ENCODE results near the gene WDPCP. TPM values are rescaled to one million over a fixed set of nuclear protein-coding genes. Genes with fewer than 3 reads are reported as not detected.

Gene WDPCP
- total RNA-seq, 1 donor from 2014 or later: 12.4 TPM

DNA sequence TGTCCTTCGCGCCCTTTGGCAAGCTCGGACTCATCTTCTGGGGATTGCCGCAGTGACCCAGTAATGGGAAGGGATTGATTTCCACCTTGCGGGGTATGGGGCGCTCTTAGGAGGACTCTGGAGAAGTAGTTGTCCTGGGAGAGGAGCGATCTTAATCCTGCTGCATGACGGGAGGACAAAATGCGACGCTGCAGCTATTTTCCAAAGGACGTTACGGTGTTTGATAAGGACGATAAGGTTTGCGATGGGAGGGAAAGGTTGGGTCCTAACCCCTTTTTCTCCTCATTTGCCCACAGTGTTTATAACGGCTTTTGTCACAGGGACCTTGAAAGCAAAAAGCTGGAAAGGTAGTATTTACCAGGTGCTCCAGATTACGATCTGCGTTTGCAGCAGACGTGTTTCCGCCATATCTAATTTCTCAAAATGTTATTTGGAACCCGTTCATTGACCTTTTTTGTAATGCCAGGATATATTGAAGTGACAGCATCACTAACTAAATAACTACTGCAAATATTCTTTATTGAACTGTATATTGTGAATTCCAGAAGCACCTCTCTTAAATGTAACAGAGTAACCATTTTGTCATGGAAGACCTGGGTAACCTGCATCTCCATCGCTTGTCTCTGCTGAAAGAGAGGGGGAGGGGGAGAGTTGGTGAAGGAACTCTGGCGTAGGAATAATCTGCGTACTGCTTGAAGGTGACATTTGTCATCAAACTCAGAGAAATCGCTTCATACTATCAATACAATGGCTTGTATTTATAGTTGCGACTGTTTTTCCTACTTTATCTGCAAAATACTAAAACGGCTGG, 1.1 kb upstream of the WDPCP start:
- no peak for DNase-seq (ENCODE audit: extremely low spot score, unreplicated experiment)
- peak overlapping the region; percentile 100 for H3K27ac Mint-ChIP-seq (ENCODE audit: unreplicated experiment)
- H3K36me3 Mint-ChIP-seq (ENCODE audit: unreplicated experiment): peaks cover 8% of the 10 kb centered on the region
- H3K4me1 Mint-ChIP-seq (ENCODE audit: unreplicated experiment): peaks cover 28% of the 10 kb centered on the region
- peak overlapping the region; percentile 99 for H3K4me3 Mint-ChIP-seq (ENCODE audit: unreplicated experiment)
- no peak for TF ChIP-seq CTCF (IDR thresholded peaks at IDR 0.05)
- H3K9me3 Mint-ChIP-seq (ENCODE audit: unreplicated experiment): no peaks in the 10 kb centered on the region
- H3K27me3 Mint-ChIP-seq (ENCODE audit: unreplicated experiment): no peaks in the 10 kb centered on the region

DNA sequence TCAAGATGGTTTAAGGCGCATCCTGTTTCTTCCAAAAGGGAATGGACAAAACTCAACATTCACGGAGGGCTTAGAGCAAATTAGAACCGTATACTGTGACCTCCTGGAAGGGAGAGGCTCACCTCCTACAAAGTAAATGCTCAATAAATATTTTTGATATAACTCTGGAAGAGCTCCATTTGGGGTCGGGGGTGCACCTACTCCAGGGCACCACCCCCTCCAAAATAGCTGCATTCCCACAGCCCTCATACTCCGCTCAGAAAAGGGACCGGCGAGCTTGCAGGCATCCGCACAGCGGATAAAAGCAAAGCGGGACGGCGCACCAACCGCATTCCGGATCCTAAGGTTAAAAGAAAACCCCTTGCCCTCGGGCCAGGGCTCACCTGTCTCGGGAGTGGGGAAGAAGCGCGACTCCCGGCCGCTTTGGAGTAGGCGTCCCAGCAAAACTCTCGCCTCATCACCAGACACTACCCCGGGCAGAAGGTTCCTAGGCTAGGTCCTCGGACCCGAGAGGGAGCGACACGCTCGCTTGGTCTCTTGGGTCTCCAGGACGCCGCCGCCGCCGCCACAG, 378 bp downstream of the WDPCP start:
- no peak for DNase-seq (ENCODE audit: extremely low spot score, unreplicated experiment)
- no peak for TF ChIP-seq CTCF (IDR thresholded peaks at IDR 0.05)
- Mint-ChIP-seq H3K27me3 (ENCODE audit: unreplicated experiment) (no peaks in the 10 kb centered on the region), H3K27ac (ENCODE audit: unreplicated experiment) (peak overlapping the region; percentile 100), H3K4me1 (ENCODE audit: unreplicated experiment) (peaks cover 28% of the 10 kb centered on the region), H3K9me3 (ENCODE audit: unreplicated experiment) (no peaks in the 10 kb centered on the region), H3K36me3 (ENCODE audit: unreplicated experiment) (peaks cover 4% of the 10 kb centered on the region), H3K4me3 (ENCODE audit: unreplicated experiment) (peak overlapping the region; percentile 99)

DNA sequence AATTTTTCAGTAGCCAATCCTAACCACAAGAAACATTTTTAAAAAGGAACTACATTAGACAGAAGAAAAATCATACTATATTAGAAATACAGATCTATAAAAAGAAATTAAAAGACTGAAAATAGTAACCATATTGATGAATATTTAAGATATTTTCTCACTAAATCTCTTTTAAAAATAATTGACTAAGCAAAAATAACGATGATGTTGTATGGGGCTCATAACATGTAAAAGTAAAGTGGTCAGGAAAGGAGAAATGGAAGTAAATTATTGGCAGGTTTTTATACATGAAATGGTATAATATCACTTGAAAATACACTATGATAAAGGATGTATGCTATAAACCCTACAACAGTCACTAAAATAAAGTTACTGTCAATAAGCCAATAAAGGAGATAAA, 5.4 kb downstream of the WDPCP start:
- peaks cover 12% of the 10 kb centered on the region for H3K4me1 Mint-ChIP-seq (ENCODE audit: unreplicated experiment)
- H3K27me3 Mint-ChIP-seq (ENCODE audit: unreplicated experiment): no peaks in the 10 kb centered on the region
- no peaks in the 10 kb centered on the region for H3K36me3 Mint-ChIP-seq (ENCODE audit: unreplicated experiment)
- no peak overlapping the region for H3K4me3 Mint-ChIP-seq (ENCODE audit: unreplicated experiment)
- DNase-seq (ENCODE audit: extremely low spot score, unreplicated experiment): no peak
- no peak overlapping the region for H3K27ac Mint-ChIP-seq (ENCODE audit: unreplicated experiment)
- no peak for TF ChIP-seq CTCF (IDR thresholded peaks at IDR 0.05)
- peaks cover 4% of the 10 kb centered on the region for H3K9me3 Mint-ChIP-seq (ENCODE audit: unreplicated experiment)

- no peak overlapping the region for H3K27ac Mint-ChIP-seq (ENCODE audit: unreplicated experiment)
- no peaks in the 10 kb centered on the region for H3K36me3 Mint-ChIP-seq (ENCODE audit: unreplicated experiment)
- no peak for TF ChIP-seq CTCF (IDR thresholded peaks at IDR 0.05)
- H3K27me3 Mint-ChIP-seq (ENCODE audit: unreplicated experiment): no peaks in the 10 kb centered on the region
- H3K4me3 Mint-ChIP-seq (ENCODE audit: unreplicated experiment): no peak overlapping the region
- peaks cover 4% of the 10 kb centered on the region for H3K9me3 Mint-ChIP-seq (ENCODE audit: unreplicated experiment)
- H3K4me1 Mint-ChIP-seq (ENCODE audit: unreplicated experiment): peaks cover under 1% of the 10 kb centered on the region
- DNase-seq (ENCODE audit: extremely low spot score, unreplicated experiment): no peak
Observed at GRCh38 chr2:63581298-63581961, 6.8 kb downstream of the WDPCP start.

Data from osteocyte (in vitro differentiated cells).